DMS79 treated with DMSO at 0.1 percent for 48 hours (cell line): Measurements from ENCODE around the gene CAMTA1.
"Not testable (repeated sequence)": the region's sequence is repeated elsewhere in the genome, so short reads cannot be mapped to it uniquely, and the experiment has no call there.

Experiments used
- DNase-seq: peaks from one replicate; lab custom pipeline; 2025; lab: John Stamatoyannopoulos, UW

The CAMTA1 gene

GRCh38 chr1:7695497-7696117, 910.4 kb downstream of the CAMTA1 start:
- no peak for DNase-seq

- no peak for DNase-seq
Measured at GRCh38 chr1:7698641-7699040, 913.4 kb downstream of the CAMTA1 start.

GRCh38 chr1:7702365-7702764, 917.1 kb downstream of the CAMTA1 start:
- DNase-seq, result peak; percentile 71

GRCh38 chr1:7703321-7704213, 918.3 kb downstream of the CAMTA1 start:
- peak; percentile 58 for DNase-seq

DNA sequence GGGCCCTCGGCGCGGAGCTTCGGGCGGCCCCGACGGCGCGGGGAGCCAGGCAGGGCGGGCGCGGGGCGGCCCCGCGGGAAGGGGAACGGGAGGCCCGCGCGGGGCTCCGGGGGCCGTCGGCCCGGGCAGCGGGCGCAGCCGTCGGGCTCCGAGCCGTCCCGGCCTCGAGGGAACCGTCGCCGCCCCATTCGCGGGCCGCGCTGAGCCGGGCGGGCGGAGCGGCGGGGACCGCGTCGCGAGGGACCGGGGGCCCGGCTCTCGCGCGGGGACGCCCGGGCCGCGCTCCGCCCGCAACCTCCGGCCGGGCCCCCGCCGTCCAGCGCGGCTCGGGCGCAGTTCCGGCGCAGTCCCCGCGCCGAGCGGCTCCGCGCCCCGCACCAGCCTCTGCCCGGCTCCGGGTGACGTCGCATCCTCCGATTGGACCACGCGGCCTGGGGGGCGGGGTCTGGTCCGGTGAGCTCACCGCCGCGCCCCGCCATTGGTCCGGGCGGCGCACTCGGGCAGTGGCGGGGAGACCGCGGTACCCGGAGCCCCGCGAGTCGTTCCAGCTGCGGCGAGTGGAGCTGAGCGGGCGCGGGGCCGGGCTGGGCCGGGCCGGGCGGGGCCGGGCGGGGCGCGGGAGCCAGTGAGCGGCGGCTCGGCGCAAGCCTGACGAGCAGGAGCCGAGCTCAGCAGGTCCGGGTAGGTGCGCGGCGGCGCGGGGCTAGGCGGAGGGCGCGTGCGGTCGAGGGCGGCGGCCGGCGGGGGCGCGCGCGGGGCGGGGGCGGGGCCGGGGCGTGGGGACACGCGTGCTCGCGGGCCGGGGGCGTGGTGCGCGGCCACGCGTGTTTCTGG, 919.2 kb downstream of the CAMTA1 start:
- DNase-seq, result peak; percentile 86

GRCh38 chr1:7705048-7705907, 920.0 kb downstream of the CAMTA1 start:
- DNase-seq, result no peak

DNA sequence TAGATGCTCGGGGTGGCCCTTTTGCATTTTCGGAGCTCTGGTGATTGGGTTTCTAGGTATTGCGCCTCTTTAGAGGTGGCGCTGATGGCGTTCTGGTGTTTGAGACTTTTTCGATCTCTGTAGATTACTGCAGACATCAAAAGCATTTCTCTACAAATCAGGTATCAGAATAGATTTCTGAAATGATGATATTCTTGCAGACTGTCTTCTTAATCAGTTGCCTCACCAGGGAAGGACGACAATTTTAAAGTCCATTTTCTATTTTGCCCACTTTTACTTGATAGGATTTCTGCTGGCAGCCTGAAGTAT, 920.6 kb downstream of the CAMTA1 start:
- DNase-seq, result no peak

GRCh38 chr1:7707527-7707926, 922.3 kb downstream of the CAMTA1 start:
- no peak for DNase-seq

DNA sequence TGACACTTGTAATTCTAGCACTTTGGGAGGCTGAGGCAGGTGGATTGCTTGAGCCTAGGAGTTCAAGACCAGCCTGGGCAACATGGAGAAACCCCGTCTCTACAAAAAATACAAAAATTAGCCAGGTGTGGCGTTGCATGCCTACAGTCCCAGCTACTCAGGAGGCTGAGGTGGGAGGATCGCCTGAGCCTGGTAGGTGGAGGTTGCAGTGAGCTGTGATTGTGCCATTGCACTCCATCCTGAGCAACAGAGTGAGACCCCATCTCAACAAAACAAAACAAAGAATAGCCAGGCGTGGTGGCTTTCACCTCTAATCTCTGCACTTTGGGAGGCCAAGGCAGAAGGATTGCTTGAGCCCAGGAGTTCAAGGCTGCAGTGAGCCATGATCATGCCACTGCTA, 922.8 kb downstream of the CAMTA1 start:
- DNase-seq, result not testable (repeated sequence)

DNA sequence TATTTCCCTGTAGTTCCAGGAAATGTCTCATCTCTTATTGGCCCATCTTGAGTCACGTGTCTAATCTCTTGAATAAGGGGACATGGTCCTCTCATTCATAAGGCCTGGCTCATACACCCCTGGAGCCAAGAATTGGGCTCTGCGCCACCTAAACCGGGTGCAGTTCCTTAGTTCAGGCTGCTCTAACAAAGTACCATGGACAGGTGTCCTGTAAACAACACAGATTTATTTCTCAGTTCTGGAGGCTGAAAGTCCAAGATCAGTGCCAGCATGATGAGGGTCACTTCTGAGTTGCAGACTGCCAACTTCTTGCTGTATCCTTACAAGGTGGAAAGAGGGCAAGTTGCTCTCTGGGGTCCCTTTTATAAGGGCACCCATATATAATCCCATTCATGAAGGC, 925.6 kb downstream of the CAMTA1 start:
- DNase-seq, result no peak

- no peak for DNase-seq
Measured at GRCh38 chr1:7712731-7713323, 927.6 kb downstream of the CAMTA1 start.

- DNase-seq, result no peak
Measured at GRCh38 chr1:7716506-7716905, 931.3 kb downstream of the CAMTA1 start.

DNA sequence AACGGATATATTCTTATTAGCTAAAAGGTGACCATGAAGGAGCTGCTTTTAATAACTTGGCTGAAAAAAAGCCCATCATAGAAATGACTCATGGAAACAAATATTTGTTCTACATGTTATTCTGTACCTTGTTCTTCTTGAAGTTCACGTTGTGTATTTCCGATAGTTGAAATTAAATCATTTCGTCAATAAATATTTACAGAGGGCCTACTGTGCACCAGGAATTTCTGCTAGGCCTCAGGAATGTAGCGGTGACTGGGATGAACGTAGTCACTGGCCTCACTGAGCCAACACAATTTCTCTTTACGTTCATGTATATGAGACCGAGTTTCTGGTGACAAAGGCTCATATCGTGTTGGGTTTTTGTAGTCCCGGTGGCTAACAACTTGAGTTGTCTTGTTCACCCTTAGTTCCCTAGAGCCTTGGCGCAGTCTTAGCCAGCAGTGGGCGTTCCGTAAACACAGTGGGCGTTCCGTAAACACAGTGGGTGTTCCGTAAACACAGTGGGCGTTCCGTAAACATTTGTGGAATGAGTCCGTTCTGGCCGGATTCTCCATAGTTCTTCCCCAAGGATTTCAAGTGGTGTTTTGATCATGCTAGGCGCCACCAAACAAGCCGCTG, 932.6 kb downstream of the CAMTA1 start:
- DNase-seq, result no peak

DNA sequence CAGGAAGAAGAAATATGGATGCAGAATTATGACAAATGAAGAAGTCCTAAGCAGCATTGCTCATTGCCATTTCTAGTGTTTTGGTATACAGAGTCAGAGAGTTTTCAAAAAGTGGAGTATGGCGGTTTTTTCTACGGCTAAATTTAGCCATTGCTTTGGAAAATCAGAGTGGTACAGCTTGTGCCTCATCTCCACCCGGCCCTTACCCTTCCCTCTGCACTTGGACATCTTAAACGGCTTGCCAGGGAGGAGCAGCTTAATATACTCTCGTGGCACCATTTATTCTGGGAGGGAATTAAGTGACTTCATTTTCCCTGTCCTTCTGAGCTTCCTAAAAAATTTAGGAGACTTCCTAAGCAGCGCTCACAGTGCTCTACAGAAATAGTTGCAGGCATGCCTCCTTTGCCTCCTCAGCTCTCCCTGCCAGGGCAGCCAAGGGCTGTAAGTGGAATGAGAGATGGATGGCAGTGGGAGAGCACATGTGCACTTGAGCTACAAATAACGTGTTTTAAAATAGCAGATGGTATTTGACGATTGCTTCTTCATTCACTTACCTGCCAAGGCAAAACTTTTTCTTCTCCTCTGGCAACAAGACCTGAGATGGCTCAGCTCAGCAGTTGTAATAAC, 934.3 kb downstream of the CAMTA1 start:
- DNase-seq, result no peak

DNA sequence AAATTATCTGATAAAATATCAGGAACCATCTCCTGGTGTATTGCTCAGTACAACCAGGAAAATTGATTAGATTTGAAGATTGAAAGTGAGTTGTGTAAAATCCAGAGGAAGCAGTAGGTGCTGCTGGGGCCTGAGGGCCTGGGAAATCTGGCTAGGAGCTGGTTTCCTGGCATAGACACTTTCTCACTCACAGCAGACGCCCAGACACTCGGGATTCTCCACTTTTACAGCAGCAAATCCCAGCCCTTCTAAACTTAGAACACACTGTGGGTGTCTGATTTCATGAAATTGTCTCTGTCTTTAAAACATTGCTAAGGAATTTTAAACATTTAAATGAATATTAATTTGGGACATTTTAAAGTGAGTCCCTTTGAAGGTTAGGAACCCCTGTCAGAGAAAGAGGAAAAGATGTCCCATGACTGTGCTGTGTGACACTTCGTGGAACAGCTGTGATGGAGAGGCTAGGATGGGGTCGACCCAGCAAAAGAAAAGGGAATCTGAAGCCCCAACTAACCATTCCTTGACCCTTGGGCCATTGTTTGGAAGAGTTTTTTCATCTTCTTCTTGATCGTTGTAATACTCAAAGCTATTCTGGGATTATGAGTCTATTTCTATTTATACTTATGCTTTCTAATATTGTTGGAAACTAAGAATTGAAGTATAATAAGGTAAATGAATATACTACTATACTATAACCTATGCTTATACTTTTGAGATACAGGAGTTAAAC, 936.9 kb downstream of the CAMTA1 start:
- DNase-seq, result no peak

- no peak for DNase-seq
Measured at GRCh38 chr1:7722670-7723012, 937.4 kb downstream of the CAMTA1 start.

DNA sequence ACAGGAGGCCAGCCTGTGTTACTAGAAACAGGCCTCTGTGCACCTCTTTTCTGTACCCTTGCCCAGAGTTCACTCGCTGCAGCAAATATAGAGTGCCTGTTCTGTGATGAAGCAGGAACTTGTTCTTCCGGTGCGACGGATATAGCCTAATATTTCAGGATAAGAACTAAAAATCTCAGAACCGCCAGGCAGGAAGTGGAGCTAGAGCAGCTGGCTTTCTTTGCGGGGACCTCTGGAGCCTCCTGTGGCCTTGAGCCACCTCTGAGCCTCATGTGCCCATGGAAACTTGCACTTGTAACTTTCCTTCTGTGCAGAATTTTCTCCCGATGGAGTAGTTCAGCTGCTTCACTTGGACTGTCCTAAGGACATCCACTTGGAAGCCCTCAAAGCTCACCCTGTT, 941.4 kb downstream of the CAMTA1 start:
- DNase-seq, result no peak

DNA sequence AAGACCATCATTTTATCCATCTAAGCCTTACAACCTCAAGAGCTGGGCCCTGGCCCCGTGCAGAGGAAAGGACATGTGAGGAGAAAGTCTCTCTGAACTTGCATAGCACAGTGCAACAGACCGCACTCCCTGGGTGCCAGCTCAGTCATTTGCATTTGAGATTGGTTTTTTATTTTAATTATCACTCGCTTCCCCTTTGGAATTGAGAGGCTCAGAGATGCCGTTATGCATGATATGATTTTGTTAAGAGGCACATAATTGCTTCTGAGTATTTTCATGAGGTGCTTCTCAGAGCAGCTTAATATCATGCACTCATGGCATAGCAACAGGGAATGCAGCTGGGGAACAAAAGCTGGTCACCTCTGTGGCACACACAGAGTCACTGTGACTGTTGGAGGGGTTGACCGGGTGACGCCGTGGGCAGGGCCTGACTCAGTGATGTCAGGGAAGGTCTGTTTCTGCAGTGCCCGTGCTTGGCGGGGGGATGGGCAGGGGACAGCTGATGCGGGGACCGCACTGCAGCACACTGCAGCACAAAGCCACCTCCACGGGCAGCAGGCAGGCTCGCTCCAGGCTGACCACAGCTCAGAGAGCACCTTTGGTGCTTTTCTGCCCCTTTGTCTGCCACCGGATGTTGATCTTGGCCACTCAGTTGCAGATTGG, 942.7 kb downstream of the CAMTA1 start:
- DNase-seq, result peak; percentile 83

DNA sequence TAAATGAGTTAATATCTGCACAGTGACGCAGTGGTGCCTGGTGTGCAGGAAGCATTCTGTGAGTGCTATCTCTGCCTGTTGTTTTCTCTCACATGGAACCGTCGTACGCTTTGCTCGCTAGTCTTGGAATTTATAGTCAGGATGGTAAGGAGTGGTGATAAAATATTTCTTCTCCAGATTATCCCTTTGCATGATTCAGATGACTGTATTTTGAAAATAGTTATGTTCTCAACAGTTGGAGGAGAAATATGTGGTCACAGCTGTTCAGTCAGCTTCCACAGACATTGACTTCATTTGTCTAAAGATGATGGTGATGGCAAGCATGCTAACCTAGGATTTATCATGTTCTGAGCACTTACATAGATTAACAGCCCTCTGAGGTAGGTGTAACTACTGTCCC, 944.5 kb downstream of the CAMTA1 start:
- DNase-seq, result no peak
